ENCODE measurements around the gene LRRC4C.

Gene LRRC4C

GRCh38 chr11:40316171-40316570, 1143.3 kb downstream of the LRRC4C start:
- peaks cover 8% of the 10 kb centered on the region for H3K9me3 Mint-ChIP-seq

GRCh38 chr11:40315122-40315521, 1144.3 kb downstream of the LRRC4C start:
- Mint-ChIP-seq H3K36me3 (ENCODE audit: low read depth) (no peaks in the 10 kb centered on the region), H3K4me3 (no peak overlapping the region), H3K9me3 (peaks cover 8% of the 10 kb centered on the region), H3K4me1 (ENCODE audit: low read depth) (no peaks in the 10 kb centered on the region), H3K27me3 (no peaks in the 10 kb centered on the region), H3K27ac (no peak overlapping the region)

More at GRCh38 chr11:40316171-40316570, 1143.3 kb downstream of the LRRC4C start:
- H3K36me3 Mint-ChIP-seq (ENCODE audit: low read depth): no peaks in the 10 kb centered on the region
- no peaks in the 10 kb centered on the region for H3K27me3 Mint-ChIP-seq
- H3K4me3 Mint-ChIP-seq: no peak overlapping the region
- H3K4me1 Mint-ChIP-seq (ENCODE audit: low read depth): no peaks in the 10 kb centered on the region
- H3K27ac Mint-ChIP-seq: no peak overlapping the region

DNA sequence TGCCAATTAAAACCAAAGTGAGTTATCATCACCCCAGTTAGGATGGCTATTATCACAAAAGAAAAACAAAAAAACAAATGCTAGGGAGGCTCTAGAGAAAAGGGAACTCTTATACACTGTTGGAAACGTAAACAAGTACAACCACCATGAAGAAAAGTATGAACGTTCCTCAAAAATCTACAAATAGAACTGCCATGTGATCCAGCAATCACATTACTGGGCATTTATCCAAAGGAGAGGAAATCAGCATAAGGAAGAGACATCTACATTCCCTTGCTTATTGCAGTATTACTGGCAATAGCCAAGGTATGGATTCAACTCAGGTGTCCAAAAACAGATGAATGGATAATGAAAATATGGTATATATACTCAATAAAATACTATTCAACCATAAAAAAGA, 1145.1 kb downstream of the LRRC4C start:
- Mint-ChIP-seq H3K36me3 (ENCODE audit: low read depth) (no peaks in the 10 kb centered on the region), H3K4me1 (ENCODE audit: low read depth) (no peaks in the 10 kb centered on the region), H3K27ac (no peak overlapping the region), H3K27me3 (no peaks in the 10 kb centered on the region), H3K9me3 (peaks cover 8% of the 10 kb centered on the region), H3K4me3 (no peak overlapping the region)

DNA sequence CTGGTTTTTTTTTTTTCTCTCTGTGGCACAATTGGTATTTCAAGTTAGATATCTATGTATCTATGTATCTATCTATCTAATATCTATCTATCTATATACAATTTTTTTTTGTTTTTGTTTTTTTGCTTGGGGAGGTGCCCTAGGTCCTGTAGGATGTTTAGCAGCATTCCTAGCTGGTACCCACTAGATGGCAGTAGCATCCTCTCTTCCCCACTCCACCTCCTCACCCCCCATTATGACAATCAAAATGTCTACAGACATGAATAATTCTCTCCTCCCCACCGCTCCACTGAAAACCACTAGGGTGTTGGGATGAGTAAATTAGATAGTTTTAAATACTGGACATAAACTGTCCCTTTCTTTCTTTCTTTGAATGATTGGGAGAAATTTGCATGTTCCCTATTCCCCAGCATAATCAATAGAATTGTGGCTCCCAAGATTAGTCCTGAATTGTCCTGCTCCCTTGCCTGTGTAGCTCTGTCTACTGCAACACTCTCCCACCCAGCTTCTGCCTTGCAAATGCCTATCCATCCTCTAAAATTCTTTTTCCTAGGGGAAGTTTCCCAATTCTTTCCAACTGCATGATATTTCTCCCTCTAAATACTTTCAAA, 1152.4 kb downstream of the LRRC4C start:
- no peaks in the 10 kb centered on the region for H3K36me3 Mint-ChIP-seq (ENCODE audit: low read depth)
- peaks cover 18% of the 10 kb centered on the region for H3K9me3 Mint-ChIP-seq
- no peak overlapping the region for H3K4me3 Mint-ChIP-seq
- no peaks in the 10 kb centered on the region for H3K27me3 Mint-ChIP-seq
- H3K27ac Mint-ChIP-seq: no peak overlapping the region
- H3K4me1 Mint-ChIP-seq (ENCODE audit: low read depth): no peaks in the 10 kb centered on the region

DNA sequence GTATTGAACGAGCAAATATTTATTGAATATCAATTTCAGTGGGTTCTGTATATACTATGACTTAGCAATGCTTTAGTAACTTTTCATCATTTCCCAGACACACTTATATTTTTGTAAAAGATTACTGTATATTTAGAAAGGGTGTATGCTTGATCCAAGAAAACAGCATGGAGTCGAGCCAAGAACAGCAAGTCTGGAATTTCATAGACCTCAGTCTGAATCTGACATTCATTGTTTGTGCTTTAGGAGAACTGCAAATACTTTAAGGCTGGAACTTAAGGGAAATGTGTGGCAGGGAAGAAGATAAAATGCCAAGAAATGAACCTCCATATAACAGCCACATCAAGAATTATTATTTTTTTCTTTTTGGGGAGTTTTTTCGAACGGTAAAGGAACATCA, 1156.8 kb downstream of the LRRC4C start:
- Mint-ChIP-seq H3K27ac (no peak overlapping the region), H3K4me3 (no peak overlapping the region)

GRCh38 chr11:40295466-40295865, 1164.0 kb downstream of the LRRC4C start:
- Mint-ChIP-seq H3K4me3 (no peak overlapping the region), H3K36me3 (ENCODE audit: low read depth) (no peaks in the 10 kb centered on the region), H3K27ac (no peak overlapping the region), H3K4me1 (ENCODE audit: low read depth) (peaks cover 7% of the 10 kb centered on the region), H3K9me3 (peaks cover 4% of the 10 kb centered on the region), H3K27me3 (peaks cover 25% of the 10 kb centered on the region)

More for the DNA sequence above, 1156.8 kb downstream of the LRRC4C start:
- Mint-ChIP-seq H3K27me3 (no peaks in the 10 kb centered on the region), H3K9me3 (peaks cover 18% of the 10 kb centered on the region), H3K4me1 (ENCODE audit: low read depth) (no peaks in the 10 kb centered on the region), H3K36me3 (ENCODE audit: low read depth) (no peaks in the 10 kb centered on the region)

DNA sequence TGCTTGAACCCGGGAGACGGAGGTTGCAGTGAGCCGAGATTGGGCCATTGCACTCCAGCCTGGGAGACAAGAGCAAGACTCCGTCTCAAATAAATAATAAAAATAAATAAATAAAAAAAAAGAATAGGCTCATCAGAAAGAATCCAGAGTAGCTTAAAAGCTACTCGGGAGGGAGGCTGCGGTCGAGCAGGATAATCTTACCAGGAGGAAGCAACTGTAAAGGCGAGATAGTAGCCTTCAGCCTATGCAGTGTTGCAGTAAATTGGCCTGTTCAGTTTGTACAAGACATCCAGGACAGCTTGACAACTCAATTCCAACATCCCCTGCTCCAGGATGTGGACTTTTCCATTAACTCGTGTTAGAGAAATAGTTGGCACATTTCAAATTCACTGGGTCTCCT, 1164.7 kb downstream of the LRRC4C start:
- Mint-ChIP-seq H3K4me3 (no peak overlapping the region), H3K9me3 (peaks cover 4% of the 10 kb centered on the region), H3K36me3 (ENCODE audit: low read depth) (no peaks in the 10 kb centered on the region), H3K27ac (no peak overlapping the region), H3K27me3 (peaks cover 25% of the 10 kb centered on the region), H3K4me1 (ENCODE audit: low read depth) (peaks cover 7% of the 10 kb centered on the region)

DNA sequence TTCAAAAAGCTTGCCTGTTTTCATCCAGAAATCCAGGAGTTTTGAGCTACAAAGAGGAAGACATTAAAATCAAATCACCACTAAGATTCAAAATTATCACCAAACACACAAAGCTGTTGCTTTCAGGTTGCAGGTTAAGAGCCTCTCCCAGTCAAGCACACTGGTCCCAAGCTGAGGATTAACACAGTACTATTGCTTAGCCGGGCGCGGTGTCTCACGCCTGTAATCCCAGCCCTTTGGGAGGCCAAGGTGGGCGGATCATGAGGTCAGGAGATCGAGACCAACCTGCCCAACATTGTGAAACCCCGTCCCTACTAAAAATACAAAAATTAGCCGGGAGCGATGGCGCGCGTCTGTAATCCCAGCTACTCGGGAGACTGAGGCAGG, 1165.1 kb downstream of the LRRC4C start:
- H3K27ac Mint-ChIP-seq: no peak overlapping the region
- H3K9me3 Mint-ChIP-seq: peaks cover 4% of the 10 kb centered on the region
- no peak overlapping the region for H3K4me3 Mint-ChIP-seq
- peaks cover 7% of the 10 kb centered on the region for H3K4me1 Mint-ChIP-seq (ENCODE audit: low read depth)
- no peaks in the 10 kb centered on the region for H3K36me3 Mint-ChIP-seq (ENCODE audit: low read depth)
- peaks cover 25% of the 10 kb centered on the region for H3K27me3 Mint-ChIP-seq

GRCh38 chr11:40293655-40294348, 1165.7 kb downstream of the LRRC4C start:
- Mint-ChIP-seq H3K4me3 (peak overlapping the region; percentile 65), H3K27me3 (peaks cover 25% of the 10 kb centered on the region), H3K9me3 (peaks cover 4% of the 10 kb centered on the region), H3K27ac (no peak overlapping the region), H3K36me3 (ENCODE audit: low read depth) (no peaks in the 10 kb centered on the region), H3K4me1 (ENCODE audit: low read depth) (peaks cover 7% of the 10 kb centered on the region)

GRCh38 chr11:40292721-40293508, 1166.5 kb downstream of the LRRC4C start:
- peaks cover 7% of the 10 kb centered on the region for H3K4me1 Mint-ChIP-seq (ENCODE audit: low read depth)
- H3K4me3 Mint-ChIP-seq: peak overlapping the region; percentile 65
- no peaks in the 10 kb centered on the region for H3K36me3 Mint-ChIP-seq (ENCODE audit: low read depth)
- no peak overlapping the region for H3K27ac Mint-ChIP-seq
- H3K9me3 Mint-ChIP-seq: peaks cover 4% of the 10 kb centered on the region
- H3K27me3 Mint-ChIP-seq: peaks cover 25% of the 10 kb centered on the region

GRCh38 chr11:40291741-40292140, 1167.7 kb downstream of the LRRC4C start:
- H3K27me3 Mint-ChIP-seq: peaks cover 25% of the 10 kb centered on the region
- peaks cover 7% of the 10 kb centered on the region for H3K4me1 Mint-ChIP-seq (ENCODE audit: low read depth)
- H3K9me3 Mint-ChIP-seq: peaks cover 4% of the 10 kb centered on the region
- no peaks in the 10 kb centered on the region for H3K36me3 Mint-ChIP-seq (ENCODE audit: low read depth)
- no peak overlapping the region for H3K27ac Mint-ChIP-seq
- H3K4me3 Mint-ChIP-seq: no peak overlapping the region

GRCh38 chr11:40291329-40291728, 1168.1 kb downstream of the LRRC4C start:
- Mint-ChIP-seq H3K36me3 (ENCODE audit: low read depth) (no peaks in the 10 kb centered on the region), H3K27ac (no peak overlapping the region)

GRCh38 chr11:40290171-40290631, 1169.3 kb downstream of the LRRC4C start:
- peaks cover 25% of the 10 kb centered on the region for H3K27me3 Mint-ChIP-seq
- H3K4me3 Mint-ChIP-seq: no peak overlapping the region
- no peaks in the 10 kb centered on the region for H3K36me3 Mint-ChIP-seq (ENCODE audit: low read depth)
- peaks cover 4% of the 10 kb centered on the region for H3K9me3 Mint-ChIP-seq
- peaks cover 7% of the 10 kb centered on the region for H3K4me1 Mint-ChIP-seq (ENCODE audit: low read depth)
- H3K27ac Mint-ChIP-seq: no peak overlapping the region

More at GRCh38 chr11:40291329-40291728, 1168.1 kb downstream of the LRRC4C start:
- Mint-ChIP-seq H3K27me3 (peaks cover 25% of the 10 kb centered on the region), H3K4me1 (ENCODE audit: low read depth) (peaks cover 7% of the 10 kb centered on the region), H3K4me3 (no peak overlapping the region), H3K9me3 (peaks cover 4% of the 10 kb centered on the region)

DNA sequence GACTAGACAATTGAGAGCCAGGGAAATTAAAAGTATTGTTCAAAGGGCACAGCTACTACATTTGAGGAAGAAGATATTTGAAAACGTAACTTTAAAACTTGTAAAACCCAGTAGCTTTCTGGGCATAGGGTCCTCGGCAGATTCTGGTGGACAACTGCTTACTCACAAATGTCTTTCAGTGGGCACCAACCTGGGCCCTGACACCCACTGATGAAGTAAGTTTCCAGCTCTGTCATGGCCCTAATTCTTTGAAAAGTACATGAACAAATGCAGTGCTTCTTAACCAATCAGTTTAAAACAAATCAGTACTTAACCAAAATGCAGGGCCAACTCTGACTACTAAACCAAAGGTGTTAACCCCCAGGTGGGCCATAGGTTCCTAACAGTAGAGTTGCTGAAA, 1170.1 kb downstream of the LRRC4C start:
- Mint-ChIP-seq H3K36me3 (ENCODE audit: low read depth) (no peaks in the 10 kb centered on the region), H3K27ac (no peak overlapping the region)

More for the DNA sequence above, 1170.1 kb downstream of the LRRC4C start:
- H3K4me1 Mint-ChIP-seq (ENCODE audit: low read depth): peaks cover 7% of the 10 kb centered on the region
- H3K4me3 Mint-ChIP-seq: no peak overlapping the region
- peaks cover 25% of the 10 kb centered on the region for H3K27me3 Mint-ChIP-seq
- H3K9me3 Mint-ChIP-seq: peaks cover 4% of the 10 kb centered on the region
